ENCODE results near the gene NR2C2.

The NR2C2 gene

GRCh38 chr3:15081960-15082664, 134.7 kb downstream of the NR2C2 start:
- TF ChIP-seq CTCF (IDR thresholded peaks at IDR 0.05; ENCODE audit: extremely low read depth, missing control alignments) = no peak
- no peak for DNase-seq (ENCODE audit: low spot score)

GRCh38 chr3:15083252-15083651, 135.9 kb downstream of the NR2C2 start:
- TF ChIP-seq CTCF (IDR thresholded peaks at IDR 0.05; ENCODE audit: extremely low read depth, missing control alignments) = no peak

GRCh38 chr3:15086263-15086662, 138.9 kb downstream of the NR2C2 start:
- no peak for TF ChIP-seq CTCF (IDR thresholded peaks at IDR 0.05; ENCODE audit: extremely low read depth, missing control alignments)
- no peak for DNase-seq (ENCODE audit: low spot score)

More at GRCh38 chr3:15083252-15083651, 135.9 kb downstream of the NR2C2 start:
- DNase-seq (ENCODE audit: low spot score) = no peak

GRCh38 chr3:15086699-15087098, 139.3 kb downstream of the NR2C2 start:
- no peak for TF ChIP-seq CTCF (IDR thresholded peaks at IDR 0.05; ENCODE audit: extremely low read depth, missing control alignments)
- DNase-seq (ENCODE audit: low spot score) = no peak

GRCh38 chr3:15089201-15089600, 141.8 kb downstream of the NR2C2 start:
- no peak for DNase-seq (ENCODE audit: low spot score)
- no peak for TF ChIP-seq CTCF (IDR thresholded peaks at IDR 0.05; ENCODE audit: extremely low read depth, missing control alignments)

GRCh38 chr3:15091575-15091974, 144.2 kb downstream of the NR2C2 start:
- no peak for TF ChIP-seq CTCF (IDR thresholded peaks at IDR 0.05; ENCODE audit: extremely low read depth, missing control alignments)
- no peak for DNase-seq (ENCODE audit: low spot score)

- DNase-seq (ENCODE audit: low spot score) = no peak
- no peak for TF ChIP-seq CTCF (IDR thresholded peaks at IDR 0.05; ENCODE audit: extremely low read depth, missing control alignments)
These were observed 145.3 kb downstream of the NR2C2 start for GRCh38 chr3:15092686-15093085.

Measured in GM20000 (cell line).